ENCODE results near the gene LRRC3B.

- TF ChIP-seq, protein P1, sequence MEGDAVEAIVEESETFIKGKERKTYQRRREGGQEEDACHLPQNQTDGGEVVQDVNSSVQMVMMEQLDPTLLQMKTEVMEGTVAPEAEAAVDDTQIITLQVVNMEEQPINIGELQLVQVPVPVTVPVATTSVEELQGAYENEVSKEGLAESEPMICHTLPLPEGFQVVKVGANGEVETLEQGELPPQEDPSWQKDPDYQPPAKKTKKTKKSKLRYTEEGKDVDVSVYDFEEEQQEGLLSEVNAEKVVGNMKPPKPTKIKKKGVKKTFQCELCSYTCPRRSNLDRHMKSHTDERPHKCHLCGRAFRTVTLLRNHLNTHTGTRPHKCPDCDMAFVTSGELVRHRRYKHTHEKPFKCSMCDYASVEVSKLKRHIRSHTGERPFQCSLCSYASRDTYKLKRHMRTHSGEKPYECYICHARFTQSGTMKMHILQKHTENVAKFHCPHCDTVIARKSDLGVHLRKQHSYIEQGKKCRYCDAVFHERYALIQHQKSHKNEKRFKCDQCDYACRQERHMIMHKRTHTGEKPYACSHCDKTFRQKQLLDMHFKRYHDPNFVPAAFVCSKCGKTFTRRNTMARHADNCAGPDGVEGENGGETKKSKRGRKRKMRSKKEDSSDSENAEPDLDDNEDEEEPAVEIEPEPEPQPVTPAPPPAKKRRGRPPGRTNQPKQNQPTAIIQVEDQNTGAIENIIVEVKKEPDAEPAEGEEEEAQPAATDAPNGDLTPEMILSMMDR (IDR thresholded peaks at IDR 0.05): no peak
- TF ChIP-seq POLR2AphosphoS5 (IDR thresholded peaks at IDR 0.05) (no peak), POLR2A (IDR thresholded peaks at IDR 0.05) (no peak), EP300 (IDR thresholded peaks at IDR 0.05; ENCODE audit: low read depth) (no peak)
These were observed 96.6 kb downstream of the LRRC3B start for GRCh38 chr3:26719134-26719533.
